HG03103 (cell line): Measurements from ENCODE around the gene NKPD1.
"Not testable (repeated sequence)": the region's sequence is repeated elsewhere in the genome, so short reads cannot be mapped to it uniquely, and the experiment has no call there.

Experiments used
- ATAC-seq: cut with Tn5 transposase; IDR thresholded peaks from one replicate; pipeline ENCODE4 v1.9.1; 2021; ENCODE audit warnings: low read depth; ENCODE audit not compliant: unreplicated experiment

NKPD1 gene

DNA sequence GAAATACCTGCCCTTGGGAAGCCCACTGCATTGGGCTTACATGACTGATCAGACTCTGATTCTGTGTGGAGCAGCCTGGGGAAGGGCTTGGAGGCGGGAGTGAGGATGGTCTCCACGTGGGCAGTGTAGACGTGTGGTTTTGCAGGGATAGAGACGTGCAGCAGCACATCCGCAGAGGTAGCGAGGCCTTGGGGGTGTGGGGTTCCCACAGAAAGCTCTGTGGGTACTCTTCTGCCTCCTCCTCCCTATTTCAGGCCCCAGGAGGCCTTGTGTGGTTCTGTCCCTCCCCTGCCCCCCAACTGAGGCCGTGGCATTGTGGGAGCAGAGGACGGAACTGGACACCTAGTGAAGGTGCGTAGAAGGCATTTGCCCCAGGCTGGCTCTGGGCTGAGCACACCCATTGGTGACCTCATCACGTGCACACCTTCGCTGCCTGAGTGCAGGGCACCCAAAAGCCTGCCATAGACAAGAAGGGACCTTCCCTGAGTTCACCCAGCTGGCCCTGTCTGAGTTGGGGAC lies 38.9 kb downstream of the NKPD1 start:
- no peak for ATAC-seq

DNA sequence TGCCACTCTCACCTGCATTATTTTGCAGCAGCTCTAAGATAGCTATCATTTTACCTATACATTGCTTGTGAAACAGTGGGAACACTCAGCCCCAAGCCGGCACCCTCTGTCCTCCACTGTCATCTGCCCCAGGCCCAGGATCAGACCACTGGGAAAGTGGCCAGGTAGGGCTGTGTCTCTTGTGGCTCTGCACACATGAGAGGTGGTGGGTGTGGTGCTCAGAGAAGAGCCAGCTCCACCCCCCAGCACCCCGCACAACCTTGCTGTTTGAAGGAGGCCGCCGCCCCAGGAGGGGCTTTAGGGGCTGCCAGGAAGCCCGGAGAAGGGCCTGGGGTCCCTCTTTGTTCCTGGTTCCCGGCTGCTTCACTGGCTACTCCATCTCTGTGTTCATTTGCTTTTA lies 41.2 kb downstream of the NKPD1 start:
- ATAC-seq = no peak

- not testable (repeated sequence) for ATAC-seq
Measured at GRCh38 chr19:45118591-45119355, 42.0 kb downstream of the NKPD1 start.

GRCh38 chr19:45118106-45118505 lies 42.7 kb downstream of the NKPD1 start:
- no peak for ATAC-seq

GRCh38 chr19:45117671-45118070 lies 43.1 kb downstream of the NKPD1 start:
- no peak for ATAC-seq

DNA sequence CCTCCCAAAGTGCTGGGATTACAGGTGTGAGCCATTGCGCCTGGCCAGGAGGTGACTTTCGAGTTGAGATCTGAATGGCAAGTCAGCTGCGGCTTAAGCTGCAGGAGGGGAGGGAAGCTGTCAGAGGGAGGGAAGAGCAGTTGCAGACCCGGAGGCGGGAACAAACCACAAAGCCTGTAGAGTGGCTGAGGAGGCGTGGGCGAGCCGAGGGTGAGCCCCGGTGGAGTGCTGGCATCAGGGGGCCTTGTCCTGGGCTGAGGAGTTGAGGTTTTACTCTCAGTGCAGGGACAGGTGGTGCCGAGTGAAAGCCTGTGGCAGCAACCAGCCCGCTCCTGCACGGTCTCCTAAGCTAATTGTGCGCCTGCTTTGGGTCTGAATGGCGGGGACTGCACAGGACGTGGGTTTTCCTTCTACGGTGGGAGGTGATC lies 43.6 kb downstream of the NKPD1 start:
- ATAC-seq = no peak

DNA sequence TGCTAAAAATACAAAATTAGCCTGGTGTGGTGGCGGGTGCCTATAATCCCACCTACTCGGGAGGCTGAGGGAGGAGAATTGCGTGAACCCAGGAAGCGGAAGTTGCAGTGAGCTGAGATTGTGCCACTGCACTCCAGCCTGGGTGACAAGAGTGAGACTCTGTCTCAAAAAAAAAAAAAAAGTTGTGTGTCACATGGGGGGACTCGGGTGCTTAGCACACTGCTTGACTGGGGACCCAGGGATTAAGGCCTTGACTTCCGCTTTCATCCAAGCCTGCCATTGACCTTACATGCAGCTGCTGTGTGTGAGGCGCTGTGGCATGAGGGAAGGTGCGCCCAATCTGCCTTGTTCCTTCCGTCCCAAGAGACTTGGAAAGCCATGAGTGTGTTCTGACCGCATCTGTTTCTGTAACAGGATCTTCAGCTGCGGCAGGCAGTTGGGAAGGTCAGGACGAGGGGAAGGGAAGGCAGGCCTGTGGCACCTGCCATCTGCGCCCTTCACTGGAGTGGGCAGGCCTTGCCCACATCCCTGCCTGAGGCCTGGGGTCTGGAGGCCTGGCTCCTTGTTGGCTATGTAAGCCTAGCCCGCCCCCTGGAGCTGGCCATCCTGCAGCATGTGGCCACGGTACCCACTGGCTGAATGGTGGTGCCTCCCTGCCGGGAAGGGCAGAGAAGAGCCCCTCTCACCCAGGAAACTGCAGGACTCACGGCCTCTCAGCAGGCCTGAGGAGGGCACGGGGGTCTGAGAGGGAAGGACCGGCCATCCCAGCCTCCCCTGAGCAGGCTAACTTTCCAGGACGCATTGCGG lies 44.8 kb downstream of the NKPD1 start:
- ATAC-seq = no peak

- no peak for ATAC-seq
Measured at GRCh38 chr19:45114116-45114515, 46.7 kb downstream of the NKPD1 start.

GRCh38 chr19:45113628-45114027 lies 47.2 kb downstream of the NKPD1 start:
- ATAC-seq = no peak

GRCh38 chr19:45112111-45112827 lies 48.5 kb downstream of the NKPD1 start:
- no peak for ATAC-seq
